NB4 (cell line): ENCODE measurements around the gene RAB1A.
A peak's percentile ranks its signal among the peaks of the same experiment; 100 is the strongest.
"Not testable (repeated sequence)": the region's sequence is repeated elsewhere in the genome, so short reads cannot be mapped to it uniquely, and the experiment has no call there.

ENCODE experiments used
- DNase-seq: peaks from one replicate; pipeline ENCODE4 v3.0.0; 2010; ENCODE audit warnings: low read depth
- H3K4me3 ChIP-seq: one replicate; pipeline ENCODE4 v1.5.1; 2011; ENCODE audit warnings: mild to moderate bottlenecking, low read depth, low read length, moderate library complexity
- CTCF ChIP-seq: IDR thresholded peaks from one replicate; pipeline ENCODE4 v1.5.1; 2012; ENCODE audit warnings: low read depth, low read length
- MYC ChIP-seq: IDR thresholded peaks from 2 replicates; pipeline ENCODE4 v1.6.1; 2011; ENCODE audit warnings: low read depth, low read length
- POLR2A ChIP-seq: IDR thresholded peaks from 2 replicates; pipeline ENCODE4 v1.6.1; 2011; ENCODE audit warnings: mild to moderate bottlenecking; ENCODE audit not compliant: insufficient read length; ENCODE audit errors: extremely low read depth
- TF ChIP-seq, protein P1 (sequence below): IDR thresholded peaks from 2 replicates; pipeline ENCODE4 v1.6.1; 2011; ENCODE audit warnings: low read depth, low read length

RAB1A gene

GRCh38 chr2:65129826-65130663 lies at the start of gene RAB1A:
RAB1A (minus strand) TSS chr2:65130106; CDS start chr2:65129915, 191 bp downstream.
- peak; percentile 100 for DNase-seq
- TF ChIP-seq CTCF (no peak), MYC (peak; percentile 77), POLR2A (peak; percentile 79)
- TF ChIP-seq, protein P1, sequence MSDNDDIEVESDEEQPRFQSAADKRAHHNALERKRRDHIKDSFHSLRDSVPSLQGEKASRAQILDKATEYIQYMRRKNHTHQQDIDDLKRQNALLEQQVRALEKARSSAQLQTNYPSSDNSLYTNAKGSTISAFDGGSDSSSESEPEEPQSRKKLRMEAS = peak; percentile 49
- peak within 1 kb of the TSS; percentile 98 for H3K4me3 ChIP-seq

GRCh38 chr2:65177751-65178442 lies 48.0 kb upstream of the RAB1A start:
- TF ChIP-seq MYC = no peak
- no peak for TF ChIP-seq POLR2A
- TF ChIP-seq CTCF = no peak
- TF ChIP-seq, protein P1 = no peak
- H3K4me3 ChIP-seq = no peak overlapping the region
- DNase-seq = peak; percentile 28

GRCh38 chr2:65175894-65176530 lies 46.1 kb upstream of the RAB1A start:
- TF ChIP-seq, protein P1 = no peak
- TF ChIP-seq MYC = no peak
- TF ChIP-seq POLR2A = no peak
- no peak for TF ChIP-seq CTCF

DNA sequence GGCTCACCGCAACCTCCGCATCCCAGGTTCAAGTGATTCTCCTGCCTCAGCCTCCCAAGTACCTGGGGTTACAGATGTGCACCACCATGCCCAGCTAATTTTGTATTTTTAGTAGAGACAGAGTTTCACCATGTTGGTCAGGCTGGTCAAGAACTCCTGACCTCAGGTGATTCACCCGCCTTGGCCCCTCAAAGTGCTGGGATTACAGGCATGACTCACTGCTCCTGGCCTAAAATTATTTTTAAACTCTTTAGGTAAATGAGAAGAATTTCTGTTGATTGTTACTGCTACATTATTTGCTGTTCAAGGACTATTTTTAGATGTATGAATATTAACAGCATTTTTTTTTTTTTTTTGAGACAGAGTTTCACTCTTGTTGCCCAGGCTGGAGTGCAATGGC lies 44.1 kb upstream of the RAB1A start:
- H3K4me3 ChIP-seq, DNase-seq: not testable (repeated sequence)

More at GRCh38 chr2:65175894-65176530, 46.1 kb upstream of the RAB1A start:
- no peak overlapping the region for H3K4me3 ChIP-seq
- DNase-seq = no peak

DNA sequence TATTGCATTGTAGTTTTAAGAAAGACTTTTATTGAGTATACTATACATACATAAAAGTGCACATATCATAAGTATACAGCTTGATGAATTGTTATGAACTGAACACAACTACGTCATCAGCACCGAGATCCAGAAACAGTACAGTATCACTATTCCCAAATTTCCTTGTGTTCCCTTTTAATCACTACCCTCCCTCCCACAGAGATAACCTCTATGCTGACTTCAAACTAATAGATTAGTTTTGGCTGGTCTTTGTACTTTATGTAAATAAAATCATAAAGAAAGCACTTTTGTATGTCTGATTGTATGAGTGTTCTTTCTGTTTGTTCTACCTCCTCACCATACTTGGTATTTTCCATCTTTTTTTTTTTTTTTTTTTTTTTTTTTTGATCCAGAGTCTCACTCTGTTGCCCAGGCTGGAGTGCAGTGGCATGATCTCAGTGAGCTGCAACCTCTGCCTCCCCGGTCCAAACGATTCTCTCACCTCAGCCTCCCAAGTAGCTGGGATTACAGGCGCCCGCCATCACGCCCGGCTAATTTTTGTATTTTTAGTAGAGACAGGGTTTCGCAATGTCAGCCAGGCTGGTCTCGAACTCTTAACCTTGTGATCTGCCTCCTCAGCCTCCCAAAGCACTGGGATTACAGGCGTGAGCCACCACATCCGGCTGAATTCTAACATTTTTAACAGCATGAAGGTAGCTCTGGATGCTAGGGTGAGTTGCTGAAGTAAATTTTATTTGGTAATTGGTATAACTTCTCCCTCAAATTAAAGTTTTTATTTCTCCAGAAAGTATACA lies 43.3 kb upstream of the RAB1A start:
- no peak overlapping the region for H3K4me3 ChIP-seq
- DNase-seq = no peak
- TF ChIP-seq POLR2A (no peak), MYC (no peak), CTCF (no peak)
- TF ChIP-seq, protein P1 = no peak

DNA sequence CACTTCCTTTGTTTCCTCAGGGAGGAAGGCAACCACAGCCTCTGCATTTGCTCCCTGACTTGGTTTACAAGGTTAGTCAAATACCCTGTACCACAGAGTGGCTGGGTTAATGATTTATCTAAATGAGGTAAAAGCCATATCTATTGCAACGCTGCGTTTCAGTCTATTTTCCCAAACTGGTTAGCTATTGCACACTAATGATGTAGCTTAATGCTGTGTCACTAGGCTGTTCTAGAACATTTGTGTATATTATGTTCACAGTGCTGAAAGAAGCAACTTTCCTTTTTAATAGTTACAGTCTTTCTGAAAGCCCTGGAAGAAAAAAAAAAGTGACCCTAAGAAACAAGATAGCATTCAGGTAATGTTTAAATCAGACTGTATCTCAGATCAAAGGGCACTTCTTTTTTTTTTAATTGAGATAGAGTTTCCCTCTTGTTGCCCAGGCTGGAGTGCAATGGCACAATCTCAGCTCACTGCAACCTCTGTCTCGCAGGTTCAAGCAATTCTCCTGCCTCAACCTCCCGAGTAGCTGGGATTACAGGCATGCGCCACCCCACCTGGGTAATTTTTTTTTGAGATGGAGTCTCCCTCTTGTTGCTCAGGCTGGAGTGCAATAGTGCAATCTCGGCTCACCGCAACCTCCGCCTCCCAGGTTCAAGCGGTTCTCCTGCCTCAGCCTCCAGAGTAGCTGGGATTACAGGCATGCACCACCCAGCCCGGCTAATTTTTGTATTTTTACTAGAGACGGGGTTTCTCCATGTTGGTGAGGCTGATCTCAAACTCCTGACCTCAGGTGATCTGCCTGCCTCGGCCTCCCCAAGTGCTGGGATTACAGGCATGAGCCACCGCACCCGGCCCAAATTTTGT lies 40.9 kb upstream of the RAB1A start:
- DNase-seq, H3K4me3 ChIP-seq: not testable (repeated sequence)
